ENCODE data around the gene KPNA5.

GRCh38 chr6:116761779-116762178, 80.8 kb downstream of the KPNA5 start:
- TF ChIP-seq CTCF (IDR thresholded peaks at IDR 0.05) = no peak
- no peak for TF ChIP-seq POLR2A (IDR thresholded peaks at IDR 0.05)
